ENCODE measurements around the gene CTNNA2.

CTNNA2 gene

DNA sequence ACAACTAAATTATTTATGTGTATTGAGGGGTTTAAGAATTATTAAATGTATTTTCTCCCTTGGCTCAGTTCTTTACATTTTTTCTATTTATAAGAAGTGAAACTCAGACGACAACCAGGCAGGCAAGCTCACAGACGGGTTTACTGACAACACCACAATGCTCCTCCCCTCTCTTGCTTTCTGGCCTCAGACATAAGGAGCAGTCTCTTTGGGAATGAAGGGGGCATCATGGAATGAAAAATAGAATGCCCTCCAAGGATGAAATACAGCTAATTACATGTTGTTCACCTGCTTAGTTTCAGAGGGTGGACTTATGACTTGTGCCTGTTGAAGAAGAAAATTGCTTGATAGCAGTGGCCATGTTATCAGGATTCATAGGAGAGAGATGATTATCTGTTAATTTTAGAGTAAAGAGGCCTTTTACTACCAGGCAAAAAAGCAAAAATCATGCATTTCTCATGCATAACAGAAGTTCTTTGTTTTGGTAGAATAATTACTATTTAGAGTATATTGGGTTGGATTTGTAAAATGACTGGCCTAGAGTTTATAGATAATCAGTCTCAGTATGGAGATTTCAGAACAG lies 963.8 kb downstream of the CTNNA2 start:
- Histone ChIP-seq H3K4me3 (ENCODE audit: low read depth, low read length) (no peak overlapping the region), H2AFZ (ENCODE audit: low read length, unreplicated experiment) (no peak overlapping the region), H3K4me1 (ENCODE audit: control insufficient read depth, insufficient read depth, low read length, unreplicated experiment) (no peaks in the 10 kb centered on the region), H3K79me2 (ENCODE audit: control insufficient read depth, insufficient read depth, low read length, unreplicated experiment) (no peaks in the 10 kb centered on the region), H3K27ac (ENCODE audit: low read depth, low read length) (no peak overlapping the region), H3K27me3 (ENCODE audit: insufficient read depth, low read length) (no peaks in the 10 kb centered on the region), H3K36me3 (ENCODE audit: insufficient read depth, low read length) (no peaks in the 10 kb centered on the region)

DNA sequence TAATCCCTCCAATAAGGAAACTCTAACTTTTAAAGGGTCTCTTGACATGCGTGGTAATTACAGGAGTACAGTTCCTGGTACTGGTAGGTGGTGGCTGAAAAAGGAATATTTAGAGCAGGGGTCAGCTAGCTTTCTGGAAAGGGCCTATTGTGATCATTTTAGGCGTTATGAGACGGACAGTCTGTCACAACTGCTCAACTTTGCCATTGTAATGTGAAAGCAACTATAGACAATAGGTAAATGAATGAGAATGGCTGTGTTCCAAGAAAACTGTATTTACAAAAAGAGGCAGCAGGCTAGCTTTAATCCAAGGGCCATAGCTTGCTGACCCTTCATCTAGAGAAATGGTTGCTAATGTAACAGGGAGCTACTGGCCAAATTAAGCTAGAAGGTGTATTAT lies 969.4 kb downstream of the CTNNA2 start:
- H3K27me3 ChIP-seq (ENCODE audit: insufficient read depth, low read length) = no peaks in the 10 kb centered on the region
- H3K4me1 ChIP-seq (ENCODE audit: control insufficient read depth, insufficient read depth, low read length, unreplicated experiment) = no peaks in the 10 kb centered on the region
- H3K27ac ChIP-seq (ENCODE audit: low read depth, low read length) = no peak overlapping the region
- H2AFZ ChIP-seq (ENCODE audit: low read length, unreplicated experiment) = no peak overlapping the region
- no peaks in the 10 kb centered on the region for H3K36me3 ChIP-seq (ENCODE audit: insufficient read depth, low read length)
- no peak overlapping the region for H3K4me3 ChIP-seq (ENCODE audit: low read depth, low read length)
- H3K79me2 ChIP-seq (ENCODE audit: control insufficient read depth, insufficient read depth, low read length, unreplicated experiment) = no peaks in the 10 kb centered on the region

DNA sequence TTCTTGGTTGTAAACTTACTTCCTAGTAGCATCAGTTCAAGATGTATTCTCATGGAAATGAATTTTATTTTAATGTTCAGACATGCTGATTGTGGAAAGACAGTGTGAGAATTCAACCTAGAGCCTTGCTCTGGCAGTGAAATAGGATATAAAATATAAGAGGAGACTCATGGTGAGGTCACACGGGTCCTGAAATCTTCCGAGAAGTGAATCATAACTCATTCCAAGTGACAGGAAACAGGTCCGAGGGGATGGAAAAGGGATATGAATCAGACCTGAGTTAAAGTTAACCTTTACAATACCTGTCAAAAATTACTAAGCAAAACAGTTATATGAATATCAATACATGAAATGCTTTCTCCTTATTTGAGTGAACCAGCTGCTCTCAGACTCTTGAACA lies 976.9 kb downstream of the CTNNA2 start:
- no peaks in the 10 kb centered on the region for H3K79me2 ChIP-seq (ENCODE audit: control insufficient read depth, insufficient read depth, low read length, unreplicated experiment)

DNA sequence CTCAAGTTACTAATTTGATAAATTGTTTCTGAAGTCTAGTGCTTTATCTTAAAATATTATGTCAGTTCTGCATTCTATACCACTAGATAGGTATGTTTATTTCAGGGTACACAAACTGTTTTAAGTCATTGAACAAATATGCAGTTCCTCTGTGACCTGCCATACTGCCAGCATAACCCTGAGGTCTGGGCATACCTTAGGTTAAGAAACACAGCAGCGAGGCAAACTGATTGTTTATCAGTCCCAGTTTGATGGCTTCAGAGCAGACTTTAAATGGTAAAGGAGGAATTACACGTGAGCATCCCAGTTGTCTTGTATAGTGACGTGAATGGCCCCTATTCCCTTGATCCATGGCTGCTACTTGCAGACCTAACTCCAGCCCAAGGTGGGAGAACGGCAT lies 978.1 kb downstream of the CTNNA2 start:
- Histone ChIP-seq H2AFZ (ENCODE audit: low read length, unreplicated experiment) (no peak overlapping the region), H3K27ac (ENCODE audit: low read depth, low read length) (no peak overlapping the region), H3K27me3 (ENCODE audit: insufficient read depth, low read length) (no peaks in the 10 kb centered on the region), H3K36me3 (ENCODE audit: insufficient read depth, low read length) (no peaks in the 10 kb centered on the region), H3K4me1 (ENCODE audit: control insufficient read depth, insufficient read depth, low read length, unreplicated experiment) (peaks cover 16% of the 10 kb centered on the region), H3K4me3 (ENCODE audit: low read depth, low read length) (no peak overlapping the region), H3K79me2 (ENCODE audit: control insufficient read depth, insufficient read depth, low read length, unreplicated experiment) (no peaks in the 10 kb centered on the region)

More for the DNA sequence above, 976.9 kb downstream of the CTNNA2 start:
- Histone ChIP-seq H3K4me1 (ENCODE audit: control insufficient read depth, insufficient read depth, low read length, unreplicated experiment) (peaks cover 16% of the 10 kb centered on the region), H3K27ac (ENCODE audit: low read depth, low read length) (peak overlapping the region; percentile 46), H3K27me3 (ENCODE audit: insufficient read depth, low read length) (no peaks in the 10 kb centered on the region), H3K4me3 (ENCODE audit: low read depth, low read length) (no peak overlapping the region), H3K36me3 (ENCODE audit: insufficient read depth, low read length) (no peaks in the 10 kb centered on the region), H2AFZ (ENCODE audit: low read length, unreplicated experiment) (no peak overlapping the region)

DNA sequence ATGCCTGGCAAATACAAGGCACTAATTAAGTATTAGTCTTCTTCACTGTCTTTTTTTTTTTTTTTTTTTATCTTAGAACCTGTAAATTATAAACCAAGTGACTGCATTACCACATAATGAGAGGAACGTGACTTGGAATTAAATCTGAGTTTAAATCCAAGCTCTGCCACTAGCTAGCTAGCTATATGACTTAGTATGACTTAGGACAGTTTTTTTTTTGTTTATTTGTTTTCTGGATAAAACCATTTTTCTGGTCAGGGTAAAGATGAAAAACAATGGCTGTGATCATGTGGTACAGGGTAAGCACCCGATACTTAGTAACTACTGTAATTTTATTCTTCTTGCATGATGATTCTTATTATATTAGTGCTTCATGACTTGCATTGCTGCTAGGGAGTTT lies 983.5 kb downstream of the CTNNA2 start:
- Histone ChIP-seq H3K36me3 (ENCODE audit: insufficient read depth, low read length) (no peaks in the 10 kb centered on the region), H2AFZ (ENCODE audit: low read length, unreplicated experiment) (peak overlapping the region; percentile 56), H3K27me3 (ENCODE audit: insufficient read depth, low read length) (peaks cover 12% of the 10 kb centered on the region), H3K4me1 (ENCODE audit: control insufficient read depth, insufficient read depth, low read length, unreplicated experiment) (peaks cover 13% of the 10 kb centered on the region), H3K79me2 (ENCODE audit: control insufficient read depth, insufficient read depth, low read length, unreplicated experiment) (no peaks in the 10 kb centered on the region), H3K4me3 (ENCODE audit: low read depth, low read length) (peak overlapping the region; percentile 18; the same call in 1 of the 2 replicates), H3K27ac (ENCODE audit: low read depth, low read length) (peak overlapping the region; percentile 17; the same call in 1 of the 2 replicates)

DNA sequence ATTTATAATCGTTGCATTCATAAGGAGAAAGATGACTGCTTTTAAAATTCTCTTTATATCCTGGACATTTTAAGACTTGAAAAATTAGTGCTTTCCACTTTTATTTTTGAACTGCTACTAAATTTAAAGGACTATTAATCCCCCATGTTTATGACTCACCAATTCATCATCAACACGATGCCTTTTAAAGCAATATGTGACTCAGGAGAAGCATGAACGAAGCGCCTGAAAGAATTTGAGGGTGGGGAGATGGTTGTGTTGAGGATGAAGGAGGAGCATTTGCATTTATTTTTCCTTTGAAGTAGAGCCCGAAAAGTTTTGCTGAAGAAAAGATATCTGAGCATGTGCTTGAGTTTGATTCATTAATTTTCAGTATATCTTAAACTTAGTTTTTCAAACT lies 983.9 kb downstream of the CTNNA2 start:
- Histone ChIP-seq H3K4me1 (ENCODE audit: control insufficient read depth, insufficient read depth, low read length, unreplicated experiment) (peaks cover 13% of the 10 kb centered on the region), H3K27ac (ENCODE audit: low read depth, low read length) (peak overlapping the region; percentile 17; the same call in 1 of the 2 replicates), H3K36me3 (ENCODE audit: insufficient read depth, low read length) (no peaks in the 10 kb centered on the region), H3K27me3 (ENCODE audit: insufficient read depth, low read length) (peaks cover 16% of the 10 kb centered on the region), H3K4me3 (ENCODE audit: low read depth, low read length) (peak overlapping the region; percentile 18; the same call in 1 of the 2 replicates), H2AFZ (ENCODE audit: low read length, unreplicated experiment) (peak overlapping the region; percentile 56), H3K79me2 (ENCODE audit: control insufficient read depth, insufficient read depth, low read length, unreplicated experiment) (no peaks in the 10 kb centered on the region)

DNA sequence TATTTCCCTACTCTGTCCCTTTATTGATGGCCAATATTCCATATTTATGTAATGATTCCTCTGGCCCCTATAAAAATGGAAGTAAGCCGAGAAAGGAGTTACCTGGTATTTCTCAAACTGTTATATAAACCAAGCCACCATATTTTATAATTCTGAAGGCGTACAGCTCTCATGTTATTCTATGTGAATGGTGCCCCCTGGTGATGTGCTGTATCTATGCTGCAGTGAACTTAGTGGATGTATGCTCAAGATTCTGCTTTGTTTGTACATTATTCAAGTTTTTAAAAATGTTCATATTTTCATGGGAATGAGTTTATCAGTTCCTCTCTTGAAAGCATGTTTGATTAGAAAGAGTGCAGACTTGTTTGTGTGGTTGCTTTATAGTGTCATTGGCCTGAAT lies 986.2 kb downstream of the CTNNA2 start:
- Histone ChIP-seq H3K27me3 (ENCODE audit: insufficient read depth, low read length) (peaks cover 19% of the 10 kb centered on the region), H3K4me3 (ENCODE audit: low read depth, low read length) (no peak overlapping the region), H2AFZ (ENCODE audit: low read length, unreplicated experiment) (no peak overlapping the region), H3K4me1 (ENCODE audit: control insufficient read depth, insufficient read depth, low read length, unreplicated experiment) (peaks cover 13% of the 10 kb centered on the region), H3K79me2 (ENCODE audit: control insufficient read depth, insufficient read depth, low read length, unreplicated experiment) (no peaks in the 10 kb centered on the region), H3K27ac (ENCODE audit: low read depth, low read length) (no peak overlapping the region), H3K36me3 (ENCODE audit: insufficient read depth, low read length) (no peaks in the 10 kb centered on the region)

DNA sequence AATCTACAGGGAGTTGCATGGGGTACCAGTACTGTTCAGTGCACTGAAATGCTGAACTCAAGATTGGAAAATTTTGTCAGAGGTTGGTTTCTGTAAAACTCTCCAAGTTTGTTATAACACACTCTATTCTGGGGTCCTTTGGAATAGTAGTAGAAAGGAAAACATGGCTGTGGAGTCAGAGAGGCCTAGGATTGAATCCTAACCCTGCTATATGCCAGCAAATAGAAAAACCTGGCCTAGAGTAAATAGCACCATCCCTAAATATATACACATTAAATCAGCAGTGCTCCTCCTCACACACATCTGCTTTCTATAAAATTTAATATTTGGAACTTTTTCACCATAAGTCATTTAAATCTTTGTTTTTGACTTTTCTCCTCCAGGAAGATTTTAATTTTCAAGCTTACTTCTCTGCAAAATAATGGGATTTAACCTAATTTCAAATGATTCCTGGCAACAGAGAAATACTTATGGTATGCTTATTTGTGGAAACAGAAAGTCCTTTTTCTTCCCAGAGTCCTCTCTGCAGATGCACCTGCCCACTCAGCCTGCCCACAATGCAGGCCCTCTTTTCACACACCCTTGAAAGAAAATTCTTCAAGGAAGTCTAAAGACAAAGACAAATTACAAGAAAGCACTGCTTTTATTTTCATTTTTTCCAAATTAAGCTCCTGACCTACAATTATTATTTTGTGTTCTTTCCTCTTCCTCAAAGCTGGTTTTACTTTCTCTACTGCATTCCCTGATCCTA lies 989.2 kb downstream of the CTNNA2 start:
- Histone ChIP-seq H3K4me3 (ENCODE audit: low read depth, low read length) (no peak overlapping the region), H3K4me1 (ENCODE audit: control insufficient read depth, insufficient read depth, low read length, unreplicated experiment) (peaks cover 4% of the 10 kb centered on the region), H2AFZ (ENCODE audit: low read length, unreplicated experiment) (no peak overlapping the region), H3K79me2 (ENCODE audit: control insufficient read depth, insufficient read depth, low read length, unreplicated experiment) (no peaks in the 10 kb centered on the region), H3K27me3 (ENCODE audit: insufficient read depth, low read length) (peaks cover 26% of the 10 kb centered on the region), H3K27ac (ENCODE audit: low read depth, low read length) (no peak overlapping the region), H3K36me3 (ENCODE audit: insufficient read depth, low read length) (no peaks in the 10 kb centered on the region)

DNA sequence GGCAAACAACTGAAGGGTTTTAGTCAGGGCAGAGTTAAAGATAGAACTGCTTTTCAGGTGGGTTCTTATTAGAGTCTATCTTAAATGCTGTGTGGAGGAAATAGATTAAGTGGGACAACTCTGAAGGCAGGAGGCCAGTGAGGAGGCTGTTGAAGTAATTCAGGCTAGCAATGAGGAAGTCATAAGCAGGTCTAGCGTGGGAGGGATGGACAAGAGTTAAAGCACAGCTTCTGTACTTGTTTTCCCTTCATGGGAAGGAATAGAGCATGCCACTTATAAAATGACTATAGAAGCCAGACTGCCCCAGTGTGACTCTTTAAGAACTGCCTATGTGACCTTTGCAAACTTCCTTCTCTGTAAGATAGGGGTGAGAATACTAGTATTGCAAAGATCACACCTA lies 993.7 kb downstream of the CTNNA2 start:
- Histone ChIP-seq H3K27me3 (ENCODE audit: insufficient read depth, low read length) (peaks cover 11% of the 10 kb centered on the region), H3K79me2 (ENCODE audit: control insufficient read depth, insufficient read depth, low read length, unreplicated experiment) (no peaks in the 10 kb centered on the region), H3K36me3 (ENCODE audit: insufficient read depth, low read length) (no peaks in the 10 kb centered on the region), H3K4me1 (ENCODE audit: control insufficient read depth, insufficient read depth, low read length, unreplicated experiment) (no peaks in the 10 kb centered on the region), H3K4me3 (ENCODE audit: low read depth, low read length) (no peak overlapping the region), H2AFZ (ENCODE audit: low read length, unreplicated experiment) (no peak overlapping the region), H3K27ac (ENCODE audit: low read depth, low read length) (no peak overlapping the region)

DNA sequence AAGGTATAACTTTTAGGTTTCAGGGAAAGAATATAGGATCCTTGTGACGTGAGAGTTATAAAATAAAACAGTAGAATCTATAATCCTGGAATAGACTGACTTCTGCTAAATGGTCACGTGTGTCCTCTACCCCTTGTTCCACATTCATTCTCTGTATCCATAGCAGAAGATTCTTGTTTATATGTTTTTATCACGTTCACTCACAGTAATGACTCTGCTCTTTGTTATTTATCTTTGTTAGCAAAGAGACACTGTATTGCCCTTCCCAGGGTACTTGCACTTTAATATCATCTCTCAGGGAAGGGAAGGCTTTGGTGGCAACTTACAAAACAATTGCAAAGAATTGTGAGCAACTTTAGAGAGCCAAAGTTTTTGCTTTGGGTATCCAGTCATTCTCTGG lies 997.9 kb downstream of the CTNNA2 start:
- Histone ChIP-seq H3K4me1 (ENCODE audit: control insufficient read depth, insufficient read depth, low read length, unreplicated experiment) (no peaks in the 10 kb centered on the region), H3K36me3 (ENCODE audit: insufficient read depth, low read length) (no peaks in the 10 kb centered on the region), H2AFZ (ENCODE audit: low read length, unreplicated experiment) (no peak overlapping the region), H3K4me3 (ENCODE audit: low read depth, low read length) (no peak overlapping the region), H3K27me3 (ENCODE audit: insufficient read depth, low read length) (no peaks in the 10 kb centered on the region), H3K79me2 (ENCODE audit: control insufficient read depth, insufficient read depth, low read length, unreplicated experiment) (no peaks in the 10 kb centered on the region), H3K27ac (ENCODE audit: low read depth, low read length) (no peak overlapping the region)

DNA sequence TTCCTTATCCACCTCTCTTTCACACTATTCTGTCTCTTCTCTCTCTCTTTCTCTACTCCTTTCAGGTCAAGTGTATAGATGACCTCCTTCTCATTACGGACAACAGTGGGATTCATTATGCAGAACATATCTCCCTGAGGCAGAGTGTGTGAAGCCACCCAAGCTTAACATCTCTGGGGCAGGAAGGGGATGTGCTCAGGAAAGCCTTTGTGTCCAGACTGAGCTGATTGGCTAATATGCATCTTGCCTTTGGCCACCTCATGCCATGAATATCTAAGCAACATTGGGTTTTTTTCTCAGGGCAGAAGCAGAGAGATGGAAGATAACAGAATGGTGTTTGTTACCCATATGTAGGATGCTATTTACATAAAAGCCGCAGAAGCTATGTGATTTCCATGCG lies 1003.1 kb downstream of the CTNNA2 start:
- Histone ChIP-seq H3K79me2 (ENCODE audit: control insufficient read depth, insufficient read depth, low read length, unreplicated experiment) (no peaks in the 10 kb centered on the region), H3K4me3 (ENCODE audit: low read depth, low read length) (no peak overlapping the region), H3K27me3 (ENCODE audit: insufficient read depth, low read length) (no peaks in the 10 kb centered on the region), H3K27ac (ENCODE audit: low read depth, low read length) (no peak overlapping the region), H3K4me1 (ENCODE audit: control insufficient read depth, insufficient read depth, low read length, unreplicated experiment) (no peaks in the 10 kb centered on the region), H2AFZ (ENCODE audit: low read length, unreplicated experiment) (no peak overlapping the region), H3K36me3 (ENCODE audit: insufficient read depth, low read length) (no peaks in the 10 kb centered on the region)

Measured in ACC112 (cell line).